Measurements from ENCODE around the gene FAM168A. TPM values are rescaled to one million over a fixed set of nuclear protein-coding genes. Genes with fewer than 3 reads are reported as not detected.

The FAM168A gene
- total and polyA plus RNA-seq, 2 of the 8 experiments (the other 6 are each of a cell fraction or from before 2014, with no cell fraction given) = 17.1 to 21.6 TPM

DNA sequence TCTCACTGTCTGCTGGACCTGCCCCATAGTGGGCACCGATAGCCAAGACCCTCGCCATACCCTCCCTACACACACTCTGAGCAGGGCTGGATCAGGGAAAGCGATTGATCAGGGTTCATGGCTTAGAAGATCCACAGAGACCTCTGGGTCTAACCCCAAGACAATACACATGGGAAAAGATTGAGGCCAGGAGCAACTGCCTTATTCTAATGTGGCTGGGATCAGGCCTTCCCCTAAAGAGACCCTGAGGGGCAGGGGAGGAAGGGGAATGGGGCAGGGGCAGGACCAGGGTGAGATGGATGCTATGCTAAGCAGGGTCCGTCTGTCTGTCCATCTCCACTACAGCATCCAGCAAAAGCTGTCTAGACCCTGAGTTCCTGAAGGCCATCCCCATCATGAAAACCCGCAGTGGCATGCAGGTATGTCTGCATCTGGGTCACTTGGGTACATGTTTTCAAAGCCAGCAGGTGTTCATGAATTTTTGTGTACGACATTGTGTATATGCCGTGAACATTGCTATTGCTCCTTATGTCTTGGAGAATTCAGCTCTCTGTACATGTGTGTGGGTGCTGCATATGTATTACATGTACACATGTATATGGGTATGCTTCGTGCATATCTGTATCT is 237.1 kb downstream of the FAM168A start:
- peaks cover 3% of the 10 kb centered on the region; the same call in 1 of the 2 replicates for H3K23me2 ChIP-seq (ENCODE audit: low read depth, low read length)
- H2BK120ac ChIP-seq (replicated peaks; ENCODE audit: low read depth, low read length) = no peak overlapping the region
- no peaks in the 10 kb centered on the region for H3K36me3 ChIP-seq (ENCODE audit: control insufficient read depth in 2 of 4, insufficient read depth in 4 of 4, low read length in 3 of 4)
- H2BK15ac ChIP-seq (ENCODE audit: low read length) = no peak overlapping the region
- no peak overlapping the region for H3K27ac ChIP-seq (ENCODE audit: low read depth, low read length)
- no peak overlapping the region for H2BK5ac ChIP-seq (ENCODE audit: low read depth, low read length)
- CTCF ChIA-PET (ENCODE audit: partially characterized antibody) = interaction anchor here (0.7 to 59.1 kb wide), 24 partner anchors 11 to 392 kb away, joined by 3 to 1456 read pairs (median 6); partner anchors contain the start of genes ARHGEF17, FCHSD2 and RELT
- H3K4me2 ChIP-seq (ENCODE audit: insufficient read depth in 1 of 2, low read depth in 2 of 2, low read length in 2 of 2) = no peak overlapping the region; a peak in 1 of 4 replicates
- no peak overlapping the region for H2BK12ac ChIP-seq (ENCODE audit: low read depth, low read length)
- H4K8ac ChIP-seq (ENCODE audit: extremely low read depth, insufficient read depth, low read length) = no peak overlapping the region
- H3K23ac ChIP-seq (ENCODE audit: insufficient read length) = no peak overlapping the region
- H2AK5ac ChIP-seq (ENCODE audit: low read depth, low read length) = no peak overlapping the region
- H3K4ac ChIP-seq (replicated peaks; ENCODE audit: insufficient read length, low read depth, low read length) = no peak overlapping the region
- H4K91ac ChIP-seq (replicated peaks; ENCODE audit: insufficient read length, low read length) = no peak overlapping the region
- H3K4me1 ChIP-seq (replicated peaks in 1 of 4; ENCODE audit: control insufficient read depth in 3 of 4, insufficient read depth in 4 of 4, low read length in 3 of 4) = peaks cover 0 to 3% (median under 1%) of the 10 kb centered on the region in 4 experiments; a peak in 3 of 7 replicates
- no peak overlapping the region for H3K4me3 ChIP-seq (ENCODE audit: extremely low read depth in 1 of 4, insufficient read depth in 2 of 4, low read depth in 3 of 4, low read length in 4 of 4)
- FAIRE-seq (no peak), DNase-seq (ENCODE audit: low read depth in 1 of 2, low spot score in 2 of 2) (no peak)
- H3K79me1 ChIP-seq (ENCODE audit: low read depth, low read length) = no peaks in the 10 kb centered on the region
- no peak overlapping the region for H3K14ac ChIP-seq (ENCODE audit: insufficient read length)
- no peak overlapping the region for H3K9ac ChIP-seq (replicated peaks in 1 of 4; ENCODE audit: extremely low read depth in 1 of 4, low read depth in 3 of 4, low read length in 3 of 4)
- no peak overlapping the region for H3K18ac ChIP-seq (ENCODE audit: extremely low read depth, low read length)
- peaks cover 0 to 4% (median 2%) of the 10 kb centered on the region in 4 experiments; a peak in 4 of 7 replicates for H3K27me3 ChIP-seq (replicated peaks in 1 of 4; ENCODE audit: control insufficient read depth in 3 of 4, extremely low read depth in 1 of 4, insufficient read depth in 3 of 4, low read length in 3 of 4)
- H2BK20ac ChIP-seq (ENCODE audit: low read length) = no peak overlapping the region
- no peaks in the 10 kb centered on the region for H3K79me2 ChIP-seq (ENCODE audit: control insufficient read depth in 1 of 2, insufficient read depth in 2 of 2, low read length in 2 of 2)
- H4K5ac ChIP-seq (ENCODE audit: insufficient read length, low read depth, low read length) = no peak overlapping the region
- POLR2A ChIA-PET (ENCODE audit: partially characterized antibody) = interaction anchor here (0.8 to 1.7 kb wide), 3 partner anchors 9 to 52 kb away, joined by 3 to 6 read pairs (median 4); no protein-coding TSS in a partner anchor
- WGBS, 2 experiments (ENCODE audit: extremely low coverage in 1 of 2, insufficient coverage in 1 of 2, insufficient read length in 1 of 2, insufficient replicate concordance in 2 of 2, low coverage in 1 of 2, low lambda C conversion rate in 2 of 2, missing lambda C conversion rate in 1 of 2) = 86% methylated on average over 7 of the region's 8 CpGs; no CpG with 5 or more reads in 1 of the 2 experiments
- no peak overlapping the region for H2AFZ ChIP-seq (ENCODE audit: low read length)
- H4K20me1 ChIP-seq (replicated peaks in 1 of 2; ENCODE audit: control insufficient read depth in 1 of 2, insufficient read depth in 2 of 2, low read length in 2 of 2) = peaks cover 5% of the 10 kb centered on the region in 2 experiments
- H3K9me3 ChIP-seq (ENCODE audit: insufficient read depth in 2 of 2, low read depth in 1 of 2, low read length in 1 of 2) = no peaks in the 10 kb centered on the region
- no peak overlapping the region for H3K56ac ChIP-seq (replicated peaks; ENCODE audit: insufficient read length, low read depth, low read length)
- TF ChIP-seq TBP (IDR thresholded peaks at IDR 0.05; ENCODE audit: low read depth, low read length) (no peak), TCF12 (IDR thresholded peaks at IDR 0.05; ENCODE audit: low read depth, low read length) (no peak), EGR1 (IDR thresholded peaks at IDR 0.05; ENCODE audit: borderline replicate concordance, low read depth, low read length) (no peak), EP300 (IDR thresholded peaks at IDR 0.05; ENCODE audit: borderline replicate concordance in 1 of 2, low read depth in 2 of 2, low read length in 2 of 2) (no peak), CTBP2 (IDR thresholded peaks at IDR 0.05; ENCODE audit: borderline replicate concordance, insufficient read depth, insufficient read length, low read length) (no peak), JUN (IDR thresholded peaks at IDR 0.05; ENCODE audit: low read depth, low read length) (no peak), GTF2F1 (IDR thresholded peaks at IDR 0.05; ENCODE audit: borderline replicate concordance, low read depth, low read length) (no peak), ASH2L (IDR thresholded peaks at IDR 0.05; ENCODE audit: low read length) (no peak), FOSL1 (IDR thresholded peaks at IDR 0.05; ENCODE audit: insufficient read depth, low read depth, low read length) (no peak), KDM4A (IDR thresholded peaks at IDR 0.05; ENCODE audit: low read depth, low read length, severe bottlenecking) (no peak), CREB1 (IDR thresholded peaks at IDR 0.05) (no peak), SP1 (IDR thresholded peaks at IDR 0.05; ENCODE audit: low read depth, low read length) (no peak)
- TF ChIP-seq, protein P1, sequence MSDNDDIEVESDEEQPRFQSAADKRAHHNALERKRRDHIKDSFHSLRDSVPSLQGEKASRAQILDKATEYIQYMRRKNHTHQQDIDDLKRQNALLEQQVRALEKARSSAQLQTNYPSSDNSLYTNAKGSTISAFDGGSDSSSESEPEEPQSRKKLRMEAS (IDR thresholded peaks at IDR 0.05) = no peak

All from H1 (cell line).